AG04450 (cell line): Measurements from ENCODE around the gene RAB27A. TPM values are rescaled to one million over a fixed set of nuclear protein-coding genes. Genes with fewer than 3 reads are reported as not detected.
A peak's percentile ranks its signal among the peaks of the same experiment; 100 is the strongest.

ENCODE experiments used
- CTCF ChIA-PET: fragments of 300-600, 350-600 bp; formaldehyde crosslinking; extraction: SDS; loops from one replicate; lab custom pipeline; 2022; ENCODE audit warnings: antibody characterized with exemption, inconsistent platforms; lab: Charles Lee
- POLR2A ChIA-PET: fragments of 350-600 bp; formaldehyde crosslinking; extraction: SDS; loops from one replicate; lab custom pipeline; 2021; ENCODE audit warnings: antibody characterized with exemption, inconsistent platforms; lab: Yijun Ruan, JAX
- DNase-seq: peaks from one replicate; pipeline ENCODE4 v3.0.0-alpha.2; 2011; ENCODE audit warnings: low read depth, low spot score
- H3K27ac ChIP-seq: one replicate; pipeline ENCODE4 v1.5.1; 2012; ENCODE audit warnings: low read depth, low read length, control low read depth
- H3K27me3 ChIP-seq: one replicate; pipeline ENCODE4 v1.6.0; 2012; ENCODE audit warnings: low read length; ENCODE audit not compliant: control insufficient read depth, insufficient read depth
- H3K4me3 ChIP-seq: 2 replicates; pipeline ENCODE4 v1.5.1; 2011; ENCODE audit warnings: mild to moderate bottlenecking, low read depth, low read length, control low read depth
- H3K9me3 ChIP-seq: 2 replicates; pipeline ENCODE4 v1.5.1; 2012; ENCODE audit warnings: low read length; ENCODE audit not compliant: control insufficient read depth, insufficient read depth
- CTCF ChIP-seq: IDR thresholded peaks from 2 replicates; pipeline ENCODE4 v1.5.1; 2011; ENCODE audit warnings: low read depth, low read length, control low read depth, inconsistent platforms
- polyA plus RNA-seq: library from polyadenylated mRNA; depleted of rRNA; stranded (reverse); fragments of >200 nt; gene quantifications from 2 replicates; pipeline ENCODE4 v1.2.3, GENCODE V29; 2011

The RAB27A gene
- polyA plus RNA-seq, 1 experiment, result 34.8 TPM

- CTCF ChIA-PET, result interaction anchor here (0.8 to 1.1 kb wide), 3 partner anchors 106 to 117 kb away, joined by 4 to 5 read pairs (median 4); no protein-coding TSS in a partner anchor
- H3K9me3 ChIP-seq, result no peaks in the 10 kb centered on the region; the same call in 1 of the 2 replicates
- H3K27me3 ChIP-seq, result no peaks in the 10 kb centered on the region
- TF ChIP-seq CTCF, result no peak
- POLR2A ChIA-PET, result no interaction called here
- H3K4me3 ChIP-seq, result no peak overlapping the region
- no peak overlapping the region for H3K27ac ChIP-seq
- DNase-seq, result no peak
Measured at GRCh38 chr15:55322467-55322866, 32.9 kb upstream of the RAB27A start.

- no peak for TF ChIP-seq CTCF
- no peak overlapping the region for H3K27ac ChIP-seq
- CTCF ChIA-PET, result no interaction called here
- no peak for DNase-seq
- POLR2A ChIA-PET, result no interaction called here
- no peaks in the 10 kb centered on the region for H3K27me3 ChIP-seq
- no peak overlapping the region for H3K4me3 ChIP-seq
- no peaks in the 10 kb centered on the region; the same call in 1 of the 2 replicates for H3K9me3 ChIP-seq
Measured at GRCh38 chr15:55320963-55321362, 31.4 kb upstream of the RAB27A start.

GRCh38 chr15:55320238-55320550, 30.6 kb upstream of the RAB27A start:
- no peaks in the 10 kb centered on the region for H3K27me3 ChIP-seq
- ChIA-PET POLR2A (no interaction called here), CTCF (interaction anchor here (1.7 to 2.2 kb wide), 2 partner anchors 27 to 119 kb away, joined by 5 to 15 read pairs; no protein-coding TSS in a partner anchor)
- no peaks in the 10 kb centered on the region; the same call in 1 of the 2 replicates for H3K9me3 ChIP-seq
- TF ChIP-seq CTCF, result no peak
- H3K4me3 ChIP-seq, result peak overlapping the region; percentile 92
- no peak overlapping the region for H3K27ac ChIP-seq
- DNase-seq, result no peak

- ChIA-PET POLR2A (interaction anchor here (0.8 to 1.7 kb wide), 7 partner anchors 8 to 123 kb away, joined by 3 to 9 read pairs (median 5); partner anchors contain the start of genes CCPG1, PIERCE2 and RSL24D1), CTCF (interaction anchor here (0.6 to 2.7 kb wide), 7 partner anchors 27 to 120 kb away, joined by 3 to 15 read pairs (median 6); no protein-coding TSS in a partner anchor)
- Histone ChIP-seq H3K27ac (peak overlapping the region; percentile 91), H3K4me3 (peak overlapping the region; percentile 92), H3K27me3 (no peaks in the 10 kb centered on the region), H3K9me3 (no peaks in the 10 kb centered on the region; the same call in 1 of the 2 replicates)
- no peak for DNase-seq
- no peak for TF ChIP-seq CTCF
Measured at GRCh38 chr15:55319537-55320237, 30.1 kb upstream of the RAB27A start.
